HG03025 (cell line): ENCODE results near the gene DNAAF9.
"Not testable (repeated sequence)": the region's sequence is repeated elsewhere in the genome, so short reads cannot be mapped to it uniquely, and the experiment has no call there.

Experiments used
- ATAC-seq: cut with Tn5 transposase; IDR thresholded peaks from one replicate; pipeline ENCODE4 v1.9.1; 2021; ENCODE audit warnings: mild to moderate bottlenecking, moderate library complexity; ENCODE audit not compliant: unreplicated experiment, low FRiP score

Gene DNAAF9

DNA sequence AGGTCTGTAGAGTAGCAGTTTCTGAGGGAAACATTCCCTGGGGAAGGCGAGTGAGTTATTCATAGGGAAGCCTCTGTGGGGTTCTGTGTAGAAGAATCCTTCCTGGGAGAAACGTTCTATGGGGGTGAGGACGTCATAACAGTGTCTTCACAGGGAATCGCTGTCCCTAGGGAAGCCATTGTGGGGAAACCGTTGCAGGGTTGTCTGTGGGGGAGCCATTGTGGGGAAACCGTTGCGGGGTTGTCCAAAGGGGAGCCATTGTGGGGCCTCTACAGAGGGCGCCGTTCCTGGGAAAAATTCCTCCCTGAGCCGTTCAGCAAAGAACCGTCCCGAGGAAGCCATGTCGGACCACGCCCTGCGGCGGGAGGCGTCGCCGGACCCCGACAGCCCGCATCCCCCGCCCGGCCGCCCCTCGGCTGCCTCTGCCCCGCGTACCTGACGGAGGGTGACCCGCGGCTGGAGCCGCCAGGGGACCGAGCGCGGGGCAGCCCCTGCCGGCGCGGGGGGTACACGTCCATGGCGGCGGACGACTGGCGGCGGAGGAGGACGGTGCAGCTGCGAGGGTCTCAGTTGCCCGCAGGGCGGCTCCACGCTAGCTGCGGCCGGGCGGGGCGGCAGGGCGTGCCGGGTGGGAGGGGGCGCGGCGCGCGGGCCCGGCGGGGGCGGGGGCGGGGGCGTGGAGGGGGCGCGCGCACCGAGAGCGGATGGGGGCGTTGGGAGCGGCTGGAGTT is at the start of gene DNAAF9:
Gene DNAAF9, minus strand, starts transcription at position 630 of the 731 bp plus-strand sequence. Its CDS starts 112 bp downstream, at position 518.
- ATAC-seq, result peak; percentile 28

DNA sequence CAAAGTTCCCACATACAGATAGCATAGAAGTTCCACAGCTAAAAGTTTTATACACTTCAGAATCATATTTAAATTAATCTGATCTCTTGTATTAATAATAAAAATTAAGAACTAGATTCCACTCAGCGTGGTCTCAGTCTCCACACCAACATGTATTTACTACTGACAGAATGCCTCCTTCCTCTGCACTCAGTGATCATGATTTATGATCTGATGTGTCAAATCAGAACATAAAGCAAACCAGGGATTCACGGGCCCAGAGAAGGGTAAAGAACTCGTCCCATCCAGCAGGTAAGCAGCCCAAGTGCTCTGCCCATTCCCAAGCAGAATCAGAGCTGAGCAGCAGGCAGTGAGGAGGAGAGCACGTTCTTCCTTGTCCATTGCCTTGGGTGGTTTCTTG is 49.2 kb upstream of the DNAAF9 start:
- ATAC-seq, result no peak

- no peak for ATAC-seq
Measured at GRCh38 chr20:3454831-3455230, 47.4 kb upstream of the DNAAF9 start.

DNA sequence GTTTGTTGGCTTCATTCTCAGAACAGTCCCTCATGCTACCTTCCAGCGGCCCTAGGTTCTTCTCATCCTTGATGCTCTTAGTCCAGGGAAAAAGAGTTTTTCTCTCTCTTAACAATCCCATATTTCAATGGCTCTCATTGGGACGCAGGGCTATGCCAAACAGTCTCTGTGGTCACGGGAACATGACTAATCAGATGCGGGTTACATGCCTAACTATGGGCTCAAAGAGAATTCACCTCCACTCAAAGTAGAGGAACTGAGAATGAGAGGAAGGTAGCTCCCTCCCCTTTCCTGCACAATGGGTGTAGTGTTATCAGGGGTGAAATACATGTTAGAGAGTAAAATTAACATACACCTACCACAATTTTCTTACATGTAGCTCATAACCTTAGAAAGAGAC is 45.2 kb upstream of the DNAAF9 start:
- no peak for ATAC-seq

- ATAC-seq, result no peak
Measured at GRCh38 chr20:3452136-3452535, 44.7 kb upstream of the DNAAF9 start.

GRCh38 chr20:3449319-3449718 is 41.9 kb upstream of the DNAAF9 start:
- no peak for ATAC-seq

DNA sequence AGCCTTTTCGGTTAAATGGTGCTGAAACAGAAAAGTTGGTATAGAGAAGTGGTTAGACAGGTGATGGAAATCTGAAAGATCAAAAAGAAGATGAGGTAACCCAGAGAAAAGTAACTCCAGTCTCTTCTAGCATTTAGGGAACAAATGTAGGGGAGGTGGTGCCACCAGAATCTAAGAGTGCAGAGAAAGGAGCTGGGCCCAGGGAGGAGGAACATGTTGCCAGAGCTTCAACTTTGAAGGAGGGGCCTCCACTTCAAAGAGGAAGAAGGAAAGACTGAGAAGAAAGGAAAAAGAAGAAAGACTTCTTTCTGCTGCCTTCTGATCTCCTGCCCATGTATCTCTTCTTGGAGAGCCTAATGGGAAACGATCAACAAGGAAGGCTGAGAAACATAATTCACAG is 39.9 kb upstream of the DNAAF9 start:
- ATAC-seq, result no peak

GRCh38 chr20:3446779-3447178 is 39.3 kb upstream of the DNAAF9 start:
- ATAC-seq, result no peak

- ATAC-seq, result no peak
Measured at GRCh38 chr20:3436864-3437574, 29.6 kb upstream of the DNAAF9 start.

DNA sequence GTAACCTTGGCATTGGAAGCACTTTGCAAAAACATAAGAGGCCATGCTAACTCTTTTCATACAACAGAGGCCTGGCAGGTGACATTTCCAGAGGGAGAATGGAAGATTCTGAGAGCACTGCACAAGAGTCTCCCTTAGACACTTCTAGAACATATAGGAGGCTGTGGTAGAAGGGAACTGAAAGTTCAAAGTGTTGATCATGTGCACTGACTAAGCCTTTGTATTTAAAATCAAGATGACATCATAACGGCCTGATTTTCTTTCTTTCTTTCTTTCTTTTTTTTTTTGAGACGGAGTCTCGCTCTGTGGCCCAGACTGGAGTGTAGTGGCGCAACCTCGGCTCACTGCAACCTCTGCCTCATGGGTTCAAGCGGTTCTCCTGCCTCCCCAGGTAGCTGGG is 26.8 kb upstream of the DNAAF9 start:
- no peak for ATAC-seq

DNA sequence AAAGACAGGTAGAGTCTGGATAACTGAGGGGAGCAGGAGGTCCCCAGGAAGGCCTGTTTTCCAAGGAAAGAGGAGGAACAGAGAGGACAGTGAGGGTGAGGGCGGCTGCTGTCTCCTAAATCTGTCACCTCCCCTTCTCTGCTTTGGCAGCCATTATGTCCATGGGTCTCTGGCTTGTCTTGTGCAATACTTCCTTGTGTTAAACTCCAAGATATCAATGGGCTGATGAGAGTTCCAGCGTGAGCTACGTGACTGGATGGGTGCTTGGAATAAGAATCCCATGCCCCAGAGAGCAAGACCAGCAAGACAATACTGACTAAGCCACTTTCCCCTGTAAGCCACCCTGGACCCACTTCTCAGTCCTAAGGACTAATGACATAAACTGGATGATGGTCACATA is 26.3 kb upstream of the DNAAF9 start:
- ATAC-seq, result no peak

DNA sequence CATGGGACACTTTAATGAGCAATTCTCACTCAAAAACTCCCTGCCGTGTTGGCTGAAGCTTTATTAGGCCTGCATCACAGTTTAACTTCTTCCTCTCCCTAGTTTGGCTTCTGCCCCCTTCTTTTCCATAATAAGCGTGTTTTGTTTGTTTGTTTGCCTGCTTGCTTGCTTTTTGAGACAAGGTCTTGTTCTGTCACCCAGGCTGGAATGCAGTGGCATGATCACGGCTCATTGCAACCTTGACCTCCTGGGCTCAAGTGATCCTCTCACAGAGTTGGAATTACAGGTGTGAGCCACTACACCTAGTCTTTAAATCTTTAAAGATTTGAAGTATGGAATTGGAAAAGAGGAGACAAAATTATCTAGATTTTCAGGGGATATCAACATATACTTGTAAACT is 25.4 kb upstream of the DNAAF9 start:
- no peak for ATAC-seq

DNA sequence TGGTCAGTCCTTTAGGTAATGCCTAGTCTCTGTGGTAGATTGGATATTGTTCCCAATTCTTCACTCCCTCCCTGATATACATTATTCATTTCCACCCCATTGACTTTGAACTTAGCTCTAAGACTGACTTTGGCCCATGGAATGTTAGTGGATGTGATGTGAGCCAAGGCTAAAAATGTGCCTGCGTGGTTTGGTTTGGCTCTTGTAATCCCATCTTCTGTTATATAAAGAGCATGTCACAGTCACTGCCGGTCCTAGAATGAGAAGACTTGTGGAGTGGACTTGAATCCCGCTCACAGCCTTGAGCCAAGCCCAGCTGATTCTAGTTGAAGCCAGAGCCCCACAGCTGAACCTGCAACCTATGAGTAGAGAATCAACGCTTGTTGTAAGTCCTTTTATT is 23.6 kb upstream of the DNAAF9 start:
- no peak for ATAC-seq

DNA sequence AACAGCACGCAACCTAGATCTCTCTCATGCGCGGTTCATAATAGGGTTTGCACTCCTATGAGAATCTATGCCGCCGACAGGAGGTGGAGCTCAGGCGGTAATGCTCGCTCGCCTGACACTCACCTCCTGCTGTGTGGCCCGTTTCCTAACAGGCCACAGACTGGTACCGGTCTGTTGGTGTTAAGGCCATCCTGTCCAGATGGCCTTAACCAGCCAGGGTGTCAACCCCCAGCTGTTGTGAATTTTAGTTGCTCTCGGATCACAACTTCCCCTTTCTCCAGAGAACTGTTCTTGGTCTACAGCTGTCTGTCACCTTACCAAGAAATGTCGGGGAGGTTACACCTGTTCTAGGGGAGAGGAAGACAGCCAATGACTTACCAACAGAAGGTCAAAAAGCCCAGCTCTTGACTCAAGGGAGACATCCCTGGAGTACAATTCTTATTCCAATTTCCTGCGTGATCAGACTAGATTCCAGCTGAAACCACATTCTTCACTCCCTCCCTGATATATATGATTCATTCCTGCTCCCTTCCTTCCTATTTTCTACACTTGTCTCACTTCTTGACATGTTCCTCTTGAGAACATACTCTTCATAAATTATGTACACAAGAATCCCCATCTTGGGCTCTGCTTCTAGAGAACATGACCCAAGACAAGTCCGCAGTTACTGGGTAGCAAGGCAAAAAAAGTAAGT is 23.1 kb upstream of the DNAAF9 start:
- ATAC-seq, result peak; percentile 89

GRCh38 chr20:3426766-3427165 is 19.3 kb upstream of the DNAAF9 start:
- ATAC-seq, result not testable (repeated sequence)

- no peak for ATAC-seq
Measured at GRCh38 chr20:3423126-3423525, 15.7 kb upstream of the DNAAF9 start.

GRCh38 chr20:3421985-3422384 is 14.5 kb upstream of the DNAAF9 start:
- ATAC-seq, result no peak

DNA sequence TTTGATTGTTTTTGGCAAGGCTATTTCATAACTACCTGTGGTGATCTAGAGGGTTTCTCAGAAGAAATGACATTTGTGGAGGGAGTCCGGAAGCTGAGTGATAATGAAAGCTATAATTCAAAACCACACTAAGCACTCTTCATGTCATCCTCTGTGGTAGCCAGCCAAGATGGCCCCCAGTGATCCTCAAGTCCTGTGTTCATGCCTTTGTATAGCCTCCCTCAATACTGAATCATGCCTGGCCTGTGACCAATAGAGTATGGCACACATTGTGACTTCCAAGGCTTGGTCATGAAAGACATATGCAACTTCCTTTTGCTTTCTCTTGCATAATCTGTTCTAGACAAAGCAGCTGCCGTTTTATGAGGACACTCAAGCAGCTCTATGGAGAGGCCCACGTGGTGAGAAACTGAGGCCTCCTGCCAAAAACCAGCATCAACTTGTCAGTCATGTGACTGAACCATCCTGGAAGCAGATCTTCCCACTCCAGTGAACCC is 12.8 kb upstream of the DNAAF9 start:
- ATAC-seq, result peak; percentile 83

DNA sequence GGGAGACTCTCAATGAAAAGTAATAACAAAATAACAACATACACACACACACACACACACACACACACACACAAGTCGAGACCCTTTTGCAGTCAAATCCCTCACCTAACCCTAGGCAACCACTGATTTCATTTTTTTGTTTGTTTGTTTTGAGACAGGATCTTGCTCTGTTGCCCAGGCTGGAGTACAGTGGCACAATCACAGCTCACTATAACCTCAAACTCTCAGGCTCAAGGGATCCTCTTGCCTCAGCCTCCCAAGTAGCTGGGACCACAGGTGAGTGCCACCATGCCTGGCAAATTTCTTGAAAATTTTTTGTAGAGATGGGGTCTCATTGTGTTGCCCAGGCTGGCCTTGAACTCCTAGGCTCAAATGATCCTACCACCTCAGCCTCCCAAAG is 10.7 kb upstream of the DNAAF9 start:
- ATAC-seq, result not testable (repeated sequence)

- no peak for ATAC-seq
Measured at GRCh38 chr20:3414122-3414521, 6.7 kb upstream of the DNAAF9 start.

DNA sequence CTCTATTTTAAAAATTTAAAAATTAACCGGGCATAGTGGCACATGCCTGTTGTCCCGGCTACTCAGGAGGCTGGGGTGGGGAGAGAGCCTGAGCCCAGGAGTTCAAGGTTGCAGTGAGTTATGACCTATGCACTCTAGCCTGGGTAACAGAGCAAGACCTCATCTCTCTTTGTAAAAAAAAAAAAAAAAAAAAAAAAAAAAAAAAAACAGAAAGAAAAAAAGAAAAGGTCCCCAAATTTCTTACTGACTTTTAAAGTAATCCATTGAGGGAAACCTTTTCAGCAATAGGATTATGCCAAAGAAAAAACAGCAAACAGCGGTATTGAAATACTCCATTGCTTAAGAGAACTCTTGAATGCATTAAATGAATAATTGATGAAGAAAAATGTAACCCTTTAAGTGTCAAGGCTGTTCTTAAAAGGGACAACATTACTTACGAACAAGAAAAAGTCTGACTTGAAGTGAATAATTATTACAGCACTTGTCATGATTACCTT is 6.0 kb upstream of the DNAAF9 start:
- ATAC-seq, result no peak
